ENCODE measurements around the gene TTC39C. TPM values are rescaled to one million over a fixed set of nuclear protein-coding genes. Genes with fewer than 3 reads are reported as not detected.

Gene TTC39C
- total and polyA plus RNA-seq, 2 donors (not counting 1 experiment from before 2014, with no cell fraction given) = 15.8 to 32.0 TPM

GRCh38 chr18:24065906-24066305 lies 51.4 kb downstream of the TTC39C start:
- TF ChIP-seq EZH2 (IDR thresholded peaks at IDR 0.05; ENCODE audit: low read length, missing control alignments) (no peak), CTCF (conservative IDR thresholded peaks at IDR 0.05 in 1 of 2, IDR thresholded peaks at IDR 0.05 in 1 of 2; ENCODE audit: low read depth in 1 of 2, low read length in 2 of 2) (no peak)
- no peak overlapping the region for H3K4me3 ChIP-seq (replicated peaks in 1 of 4; ENCODE audit: control extremely low read depth in 1 of 4, insufficient read depth in 1 of 4, low read depth in 3 of 4, low read length in 4 of 4)
- no peak overlapping the region for H2AFZ ChIP-seq (ENCODE audit: low read length)
- H3K27ac ChIP-seq (ENCODE audit: insufficient read depth, low read length) = no peak overlapping the region
- H3K9ac ChIP-seq (ENCODE audit: insufficient read depth, low read length) = no peak overlapping the region
- H3K9me3 ChIP-seq (ENCODE audit: control insufficient read depth, insufficient read depth, low read depth, low read length) = no peaks in the 10 kb centered on the region
- no peaks in the 10 kb centered on the region for H3K36me3 ChIP-seq (ENCODE audit: control insufficient read depth, insufficient read depth, low read length)
- H3K4me1 ChIP-seq (ENCODE audit: control insufficient read depth, extremely low read depth, insufficient read depth, low read length) = no peaks in the 10 kb centered on the region
- no peak overlapping the region for H3K4me2 ChIP-seq (ENCODE audit: extremely low read depth, insufficient read depth, low read length)
- DNase-seq (ENCODE audit: low read depth in 2 of 2) = peak in 1 of 2 donors; percentile 25
- H4K20me1 ChIP-seq (ENCODE audit: control insufficient read depth, extremely low read depth, insufficient read depth, low read length) = no peaks in the 10 kb centered on the region
- H3K27me3 ChIP-seq (ENCODE audit: control insufficient read depth, insufficient read depth, low read length) = no peaks in the 10 kb centered on the region
- no peaks in the 10 kb centered on the region for H3K79me2 ChIP-seq (ENCODE audit: control insufficient read depth, insufficient read depth, low read length)

- no peak overlapping the region for H3K9ac ChIP-seq (ENCODE audit: insufficient read depth, low read length)
- no peaks in the 10 kb centered on the region for H3K27me3 ChIP-seq (ENCODE audit: control insufficient read depth, insufficient read depth, low read length)
- TF ChIP-seq EZH2 (IDR thresholded peaks at IDR 0.05; ENCODE audit: low read length, missing control alignments) (no peak), CTCF (conservative IDR thresholded peaks at IDR 0.05 in 1 of 2, IDR thresholded peaks at IDR 0.05 in 1 of 2; ENCODE audit: low read depth in 1 of 2, low read length in 2 of 2) (no peak)
- H4K20me1 ChIP-seq (ENCODE audit: control insufficient read depth, extremely low read depth, insufficient read depth, low read length) = no peaks in the 10 kb centered on the region
- no peak overlapping the region for H2AFZ ChIP-seq (ENCODE audit: low read length)
- no peak overlapping the region for H3K4me3 ChIP-seq (replicated peaks in 1 of 4; ENCODE audit: control extremely low read depth in 1 of 4, insufficient read depth in 1 of 4, low read depth in 3 of 4, low read length in 4 of 4)
- H3K36me3 ChIP-seq (ENCODE audit: control insufficient read depth, insufficient read depth, low read length) = no peaks in the 10 kb centered on the region
- H3K9me3 ChIP-seq (ENCODE audit: control insufficient read depth, insufficient read depth, low read depth, low read length) = no peaks in the 10 kb centered on the region
- no peak for DNase-seq (ENCODE audit: low read depth in 2 of 2)
- no peaks in the 10 kb centered on the region for H3K79me2 ChIP-seq (ENCODE audit: control insufficient read depth, insufficient read depth, low read length)
- no peak overlapping the region for H3K27ac ChIP-seq (ENCODE audit: insufficient read depth, low read length)
- H3K4me1 ChIP-seq (ENCODE audit: control insufficient read depth, extremely low read depth, insufficient read depth, low read length) = no peaks in the 10 kb centered on the region
- H3K4me2 ChIP-seq (ENCODE audit: extremely low read depth, insufficient read depth, low read length) = no peak overlapping the region
Observed at GRCh38 chr18:24068945-24069693, 54.6 kb downstream of the TTC39C start.

GRCh38 chr18:24071029-24071428 lies 56.5 kb downstream of the TTC39C start:
- no peak overlapping the region for H3K4me2 ChIP-seq (ENCODE audit: extremely low read depth, insufficient read depth, low read length)
- DNase-seq (ENCODE audit: low read depth in 2 of 2) = no peak
- H2AFZ ChIP-seq (ENCODE audit: low read length) = no peak overlapping the region
- no peaks in the 10 kb centered on the region for H4K20me1 ChIP-seq (ENCODE audit: control insufficient read depth, extremely low read depth, insufficient read depth, low read length)
- no peaks in the 10 kb centered on the region for H3K36me3 ChIP-seq (ENCODE audit: control insufficient read depth, insufficient read depth, low read length)
- H3K79me2 ChIP-seq (ENCODE audit: control insufficient read depth, insufficient read depth, low read length) = no peaks in the 10 kb centered on the region
- no peak overlapping the region for H3K4me3 ChIP-seq (replicated peaks in 1 of 4; ENCODE audit: control extremely low read depth in 1 of 4, insufficient read depth in 1 of 4, low read depth in 3 of 4, low read length in 4 of 4)
- H3K9ac ChIP-seq (ENCODE audit: insufficient read depth, low read length) = no peak overlapping the region
- H3K9me3 ChIP-seq (ENCODE audit: control insufficient read depth, insufficient read depth, low read depth, low read length) = no peaks in the 10 kb centered on the region
- H3K27me3 ChIP-seq (ENCODE audit: control insufficient read depth, insufficient read depth, low read length) = no peaks in the 10 kb centered on the region
- no peak overlapping the region for H3K27ac ChIP-seq (ENCODE audit: insufficient read depth, low read length)
- H3K4me1 ChIP-seq (ENCODE audit: control insufficient read depth, extremely low read depth, insufficient read depth, low read length) = peaks cover 2% of the 10 kb centered on the region
- TF ChIP-seq CTCF (conservative IDR thresholded peaks at IDR 0.05 in 1 of 2, IDR thresholded peaks at IDR 0.05 in 1 of 2; ENCODE audit: low read depth in 1 of 2, low read length in 2 of 2) (no peak), EZH2 (IDR thresholded peaks at IDR 0.05; ENCODE audit: low read length, missing control alignments) (no peak)
